GM12892 (cell line): ENCODE data around the gene EPB41L2.

Source experiments
- POLR2A ChIP-seq: IDR thresholded peaks from 2 replicates; pipeline ENCODE4 v1.6.1; 2011; ENCODE audit warnings: low read depth, low read length, control low read depth
- POLR2AphosphoS5 ChIP-seq: IDR thresholded peaks from 2 replicates; pipeline ENCODE4 v1.6.1; 2011; ENCODE audit warnings: low read depth, low read length, control low read depth

- no peak for TF ChIP-seq POLR2AphosphoS5
- TF ChIP-seq POLR2A = no peak
Observed at GRCh38 chr6:131051341-131051740, 11.7 kb downstream of the EPB41L2 start.
